Cardiac muscle cell (in vitro differentiated cells and primary cell): ENCODE data around the gene HTATIP2. TPM values are rescaled to one million over a fixed set of nuclear protein-coding genes. Genes with fewer than 3 reads are reported as not detected.

Source experiments
- polyA plus RNA-seq: library from polyadenylated mRNA; unstranded; fragments of >200 nt; fragmentation: Nextera tagmentation; extraction: Ambion mirVana; gene quantifications from 2 replicates; pipeline ENCODE4 v1.2.1, GENCODE V29; 2016
- total RNA-seq: library from RNA; depleted of rRNA; stranded (reverse); fragments of >200 nt; gene quantifications from 2 replicates; pipeline ENCODE4 v1.2.3, GENCODE V29; 2016

Gene HTATIP2
- total and polyA plus RNA-seq, 2 experiments from 2014 or later = 2.0 to 3.4 TPM

Other genes starting within 250 kb of the HTATIP2 start
- not detected in 2 replicates for gene DBX1, start 203.2 kb upstream of the HTATIP2 start, total RNA-seq
- gene DBX1, start 203.2 kb upstream of the HTATIP2 start, polyA plus RNA-seq = not detected in 2 replicates
- gene PRMT3, start 24.0 kb downstream of the HTATIP2 start, total RNA-seq = 11.7 and 14.2 TPM in 2 replicates
- gene PRMT3, start 24.0 kb downstream of the HTATIP2 start, polyA plus RNA-seq = 15.7 and 19.4 TPM in 2 replicates
- gene SLC6A5, start 235.9 kb downstream of the HTATIP2 start, total RNA-seq = 0.07 TPM in 1 of 2 replicates, not detected in the other
- gene SLC6A5, start 235.9 kb downstream of the HTATIP2 start, polyA plus RNA-seq = not detected in 2 replicates